ENCODE results near the gene GNB3. TPM values are rescaled to one million over a fixed set of nuclear protein-coding genes. Genes with fewer than 3 reads are reported as not detected.
A peak's percentile ranks its signal among the peaks of the same experiment; 100 is the strongest.

The GNB3 gene
- 1 to 10 TPM in 1 of 2 donors, under 1 TPM in 1; 0.83 to 1.5 TPM for total RNA-seq

DNA sequence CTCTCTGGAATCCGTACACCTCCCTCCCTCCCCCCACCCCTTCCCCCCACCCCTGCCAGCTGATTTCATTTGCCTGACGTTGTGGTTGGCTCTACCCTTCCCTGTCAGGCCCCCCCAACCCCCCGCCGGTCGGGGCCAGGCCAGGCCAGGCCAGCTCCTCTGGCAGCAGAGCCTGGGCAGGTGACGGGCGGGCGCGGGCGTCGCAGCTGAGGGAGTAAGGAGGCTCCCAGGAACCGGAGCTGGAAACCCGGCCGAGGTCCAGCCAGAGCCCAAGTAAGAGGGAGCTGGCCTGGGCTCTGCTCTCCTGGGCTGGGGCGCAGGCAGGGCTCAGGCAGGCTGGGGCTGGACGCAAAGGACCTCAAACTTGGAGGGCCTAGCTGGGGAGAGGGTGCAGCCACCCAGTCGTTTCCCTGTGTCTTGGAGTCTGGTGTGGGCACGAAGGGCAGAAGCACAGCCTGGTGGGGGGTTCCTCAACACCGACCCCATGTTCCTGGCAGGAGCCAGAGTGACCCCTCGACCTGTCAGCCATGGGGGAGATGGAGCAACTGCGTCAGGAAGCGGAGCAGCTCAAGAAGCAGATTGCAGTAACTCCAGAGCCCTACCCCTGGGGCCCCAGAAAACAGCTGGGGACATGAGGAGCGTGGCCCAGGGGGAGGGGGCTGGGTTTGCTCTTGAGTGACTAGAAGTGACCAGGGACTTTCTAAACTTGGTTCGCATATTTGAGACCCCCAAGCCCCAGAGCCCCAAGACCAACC lies at the start of gene GNB3:
Gene GNB3, plus strand, starts transcription at position 165 of the 755 bp plus-strand sequence. Its CDS starts 363 bp downstream, at position 528.
- H3K4me1 ChIP-seq: peaks cover 0 to 6% of the 10 kb centered on the region in 2 donors
- DNase-seq (ENCODE audit: low spot score): no peak
- no peak within 1 kb of the TSS for H3K4me3 ChIP-seq
- H3K9me3 ChIP-seq: no peaks in the 10 kb centered on the region
- H3K27me3 ChIP-seq: no peaks in the 10 kb centered on the region
- TF ChIP-seq, protein P1, sequence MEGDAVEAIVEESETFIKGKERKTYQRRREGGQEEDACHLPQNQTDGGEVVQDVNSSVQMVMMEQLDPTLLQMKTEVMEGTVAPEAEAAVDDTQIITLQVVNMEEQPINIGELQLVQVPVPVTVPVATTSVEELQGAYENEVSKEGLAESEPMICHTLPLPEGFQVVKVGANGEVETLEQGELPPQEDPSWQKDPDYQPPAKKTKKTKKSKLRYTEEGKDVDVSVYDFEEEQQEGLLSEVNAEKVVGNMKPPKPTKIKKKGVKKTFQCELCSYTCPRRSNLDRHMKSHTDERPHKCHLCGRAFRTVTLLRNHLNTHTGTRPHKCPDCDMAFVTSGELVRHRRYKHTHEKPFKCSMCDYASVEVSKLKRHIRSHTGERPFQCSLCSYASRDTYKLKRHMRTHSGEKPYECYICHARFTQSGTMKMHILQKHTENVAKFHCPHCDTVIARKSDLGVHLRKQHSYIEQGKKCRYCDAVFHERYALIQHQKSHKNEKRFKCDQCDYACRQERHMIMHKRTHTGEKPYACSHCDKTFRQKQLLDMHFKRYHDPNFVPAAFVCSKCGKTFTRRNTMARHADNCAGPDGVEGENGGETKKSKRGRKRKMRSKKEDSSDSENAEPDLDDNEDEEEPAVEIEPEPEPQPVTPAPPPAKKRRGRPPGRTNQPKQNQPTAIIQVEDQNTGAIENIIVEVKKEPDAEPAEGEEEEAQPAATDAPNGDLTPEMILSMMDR (IDR thresholded peaks at IDR 0.05): no peak
- peak within 1 kb of the TSS; percentile 31 to 48 for H3K27ac ChIP-seq
- H3K36me3 ChIP-seq: peaks cover 70% of the 10 kb centered on the region

GRCh38 chr12:6791931-6792520 lies 48.7 kb upstream of the GNB3 start:
- no peak for DNase-seq (ENCODE audit: low spot score)
- Histone ChIP-seq H3K9me3 (no peaks in the 10 kb centered on the region), H3K4me3 (peak overlapping the region in 1 of 2 donors; percentile 13), H3K4me1 (no peaks in the 10 kb centered on the region), H3K27ac (no peak overlapping the region), H3K36me3 (no peaks in the 10 kb centered on the region), H3K27me3 (no peaks in the 10 kb centered on the region)
- TF ChIP-seq, protein P1 (IDR thresholded peaks at IDR 0.05): no peak

DNA sequence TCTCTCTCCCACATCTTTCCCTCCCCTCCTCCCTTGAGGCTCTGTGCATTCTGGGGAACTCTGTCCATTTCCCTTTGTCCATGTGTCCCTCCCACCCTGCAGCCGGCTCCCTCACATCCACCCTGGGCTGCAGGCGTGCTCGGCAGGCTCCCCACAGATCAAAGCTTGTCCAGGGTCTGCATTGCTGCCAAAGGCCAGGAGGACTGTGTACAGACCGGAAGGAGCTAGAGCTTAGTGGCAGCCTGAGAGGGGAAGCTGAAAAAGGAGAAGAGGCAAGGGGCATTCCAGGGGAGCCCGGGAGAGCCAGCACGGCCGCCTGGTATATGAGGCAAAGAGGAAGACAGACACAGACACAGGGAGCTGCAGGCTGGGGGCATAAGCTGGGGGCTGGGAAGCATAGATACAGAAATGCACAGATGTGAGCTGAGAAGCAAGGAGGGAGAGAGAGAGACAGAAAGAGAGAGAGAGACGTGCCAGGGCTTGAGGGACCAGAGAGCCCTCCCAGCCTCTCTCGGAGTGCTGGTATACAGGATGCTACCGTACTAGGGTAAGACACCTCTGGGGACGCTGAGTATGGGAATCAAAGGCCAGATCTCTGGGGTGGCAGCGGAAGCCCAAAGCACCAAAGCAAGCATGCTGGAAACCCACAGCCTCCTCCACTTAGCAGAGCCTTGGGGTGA lies 48.1 kb upstream of the GNB3 start:
- Histone ChIP-seq H3K4me3 (peak overlapping the region in 1 of 2 donors; percentile 13), H3K4me1 (no peaks in the 10 kb centered on the region), H3K36me3 (no peaks in the 10 kb centered on the region), H3K27ac (no peak overlapping the region), H3K9me3 (no peaks in the 10 kb centered on the region), H3K27me3 (no peaks in the 10 kb centered on the region)
- DNase-seq (ENCODE audit: low spot score): no peak
- TF ChIP-seq, protein P1 (IDR thresholded peaks at IDR 0.05): no peak

GRCh38 chr12:6795088-6795487 lies 45.6 kb upstream of the GNB3 start:
- no peak overlapping the region for H3K4me3 ChIP-seq
- no peaks in the 10 kb centered on the region for H3K36me3 ChIP-seq
- TF ChIP-seq, protein P1 (IDR thresholded peaks at IDR 0.05): no peak
- no peak overlapping the region for H3K27ac ChIP-seq
- DNase-seq (ENCODE audit: low spot score): no peak
- no peaks in the 10 kb centered on the region for H3K27me3 ChIP-seq
- H3K9me3 ChIP-seq: no peaks in the 10 kb centered on the region
- no peaks in the 10 kb centered on the region for H3K4me1 ChIP-seq

- DNase-seq (ENCODE audit: low spot score): no peak
Measured at GRCh38 chr12:6796576-6796975, 44.1 kb upstream of the GNB3 start.

More at GRCh38 chr12:6796576-6796975, 44.1 kb upstream of the GNB3 start:
- Histone ChIP-seq H3K4me1 (no peaks in the 10 kb centered on the region), H3K9me3 (no peaks in the 10 kb centered on the region), H3K4me3 (no peak overlapping the region), H3K27ac (no peak overlapping the region), H3K36me3 (no peaks in the 10 kb centered on the region), H3K27me3 (no peaks in the 10 kb centered on the region)
- TF ChIP-seq, protein P1 (IDR thresholded peaks at IDR 0.05): no peak

All from right atrium auricular region (tissue), 2 donors.